Measurements from ENCODE around the gene MME.

Gene MME

GRCh38 chr3:155153242-155154186 lies 73.4 kb downstream of the MME start:
- DNase-seq, result no peak

- no peak for DNase-seq
Observed at GRCh38 chr3:155154255-155154654, 74.1 kb downstream of the MME start.

DNA sequence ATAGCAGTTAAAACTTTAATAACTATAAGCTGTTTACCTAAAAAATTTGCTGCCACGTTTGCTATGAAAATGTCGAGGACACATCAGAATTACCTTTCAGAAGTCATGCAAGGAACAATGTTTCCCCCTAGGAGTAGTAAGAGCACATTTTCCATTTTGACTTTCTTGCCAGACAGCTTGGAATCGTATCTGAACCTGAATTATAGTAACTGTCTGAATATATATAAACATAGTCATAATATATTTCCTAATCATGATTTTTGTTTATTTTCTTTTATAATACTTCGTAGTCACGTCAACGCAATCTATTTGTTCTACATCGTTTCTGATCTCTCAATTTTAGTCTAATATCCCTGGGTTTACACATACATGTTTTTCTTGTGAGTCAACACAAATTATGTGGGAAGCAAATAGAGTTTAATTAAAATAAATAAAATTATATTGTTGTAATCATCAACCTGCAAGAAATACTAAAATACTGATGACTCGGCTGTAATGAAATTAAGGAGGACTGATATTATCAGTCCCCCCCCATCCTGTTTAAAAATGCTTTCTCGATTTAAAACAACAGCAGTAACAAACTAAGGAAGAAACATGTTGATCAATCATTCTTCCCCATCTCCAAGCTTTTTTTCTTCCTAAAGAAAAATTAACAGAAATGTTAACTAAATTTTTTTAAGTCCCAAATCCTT lies 78.4 kb downstream of the MME start:
- no peak for DNase-seq

GRCh38 chr3:155159301-155159700 lies 79.2 kb downstream of the MME start:
- DNase-seq, result no peak

DNA sequence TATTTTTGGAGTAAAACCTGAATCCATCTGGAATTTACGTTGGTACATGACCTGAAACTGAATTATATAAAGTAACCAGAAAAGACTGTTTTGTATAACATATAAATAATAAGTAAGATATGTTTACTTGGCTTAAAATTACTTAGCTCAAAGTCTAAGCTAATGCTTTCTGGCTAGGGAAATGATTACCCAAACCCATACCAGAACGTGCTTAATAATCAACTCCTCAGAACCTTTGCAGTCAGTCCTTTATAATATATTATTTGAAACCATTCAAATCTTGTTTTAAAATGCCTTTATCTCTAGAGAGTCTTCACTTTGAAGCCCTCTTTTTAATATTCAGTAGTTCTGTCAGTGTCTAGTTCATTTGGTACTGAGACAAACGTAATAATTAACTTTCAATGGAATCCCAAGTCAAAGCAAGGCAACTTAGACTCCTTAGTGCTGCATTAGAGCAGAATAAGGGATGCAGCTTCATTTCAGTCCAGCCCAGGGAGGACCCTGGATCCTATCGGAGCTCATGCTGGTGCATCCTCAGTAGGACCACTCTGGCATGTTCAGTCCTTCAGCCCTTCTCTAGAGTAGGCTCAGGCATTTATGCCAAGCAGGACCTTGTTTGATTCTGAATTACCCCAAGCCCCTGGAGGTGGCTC lies 81.6 kb downstream of the MME start:
- DNase-seq, result no peak

GRCh38 chr3:155164306-155164705 lies 84.2 kb downstream of the MME start:
- no peak for DNase-seq

DNA sequence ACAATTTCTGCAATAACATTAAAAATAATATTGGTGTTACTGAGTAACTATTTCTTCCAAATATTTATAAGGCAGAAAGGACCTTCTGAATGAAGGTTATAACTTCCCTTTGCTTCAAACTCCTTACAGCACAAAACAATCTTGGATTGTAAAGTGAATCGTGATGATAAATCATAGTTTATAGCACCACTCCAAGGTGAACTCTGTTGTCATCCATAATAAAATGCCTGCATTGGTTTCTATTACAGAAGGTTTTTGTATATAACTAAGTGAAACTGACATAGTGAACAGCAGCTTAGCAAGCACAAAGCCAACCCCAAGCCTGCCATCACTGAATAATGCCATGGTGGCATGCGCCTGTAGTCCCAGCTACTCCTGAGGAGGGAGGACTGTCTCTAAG lies 86.3 kb downstream of the MME start:
- no peak for DNase-seq

DNA sequence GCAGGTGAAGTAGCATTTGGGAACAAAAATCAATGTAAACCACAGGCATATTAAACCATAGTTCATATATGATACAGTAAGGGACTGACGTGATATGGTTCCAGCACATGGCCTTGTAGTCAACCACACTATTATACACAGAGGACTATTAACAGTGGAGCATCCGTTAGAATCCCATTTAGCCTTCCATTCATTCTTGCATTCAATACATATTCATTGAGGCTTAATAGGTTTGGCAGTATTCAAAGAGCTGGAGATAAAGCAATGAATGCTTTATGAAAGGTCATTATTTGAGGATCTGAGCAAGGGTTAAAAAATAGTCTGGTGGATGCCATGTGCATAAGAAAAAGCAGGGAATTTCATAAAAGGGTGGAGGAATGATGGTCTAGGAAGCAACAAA lies 89.1 kb downstream of the MME start:
- DNase-seq, result no peak

DNA sequence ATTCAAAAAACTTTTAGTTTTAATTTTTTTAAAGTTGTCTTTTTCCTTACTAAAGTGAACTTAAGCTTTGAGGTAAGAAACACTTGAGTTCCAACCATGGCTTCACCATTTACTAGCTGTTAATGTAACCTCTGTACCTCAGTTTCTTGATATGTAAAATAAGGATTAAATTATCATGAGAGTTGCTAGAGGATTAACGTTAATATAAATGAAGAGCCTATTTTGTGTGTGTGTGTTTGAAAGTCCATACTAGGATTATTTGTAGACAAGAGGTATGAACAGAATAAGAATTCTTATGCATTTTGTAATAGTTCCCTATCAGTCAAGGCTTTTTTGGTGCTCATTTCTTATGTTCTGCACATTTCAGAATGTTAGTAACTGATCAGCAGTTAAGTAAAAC lies 93.7 kb downstream of the MME start:
- no peak for DNase-seq

DNA sequence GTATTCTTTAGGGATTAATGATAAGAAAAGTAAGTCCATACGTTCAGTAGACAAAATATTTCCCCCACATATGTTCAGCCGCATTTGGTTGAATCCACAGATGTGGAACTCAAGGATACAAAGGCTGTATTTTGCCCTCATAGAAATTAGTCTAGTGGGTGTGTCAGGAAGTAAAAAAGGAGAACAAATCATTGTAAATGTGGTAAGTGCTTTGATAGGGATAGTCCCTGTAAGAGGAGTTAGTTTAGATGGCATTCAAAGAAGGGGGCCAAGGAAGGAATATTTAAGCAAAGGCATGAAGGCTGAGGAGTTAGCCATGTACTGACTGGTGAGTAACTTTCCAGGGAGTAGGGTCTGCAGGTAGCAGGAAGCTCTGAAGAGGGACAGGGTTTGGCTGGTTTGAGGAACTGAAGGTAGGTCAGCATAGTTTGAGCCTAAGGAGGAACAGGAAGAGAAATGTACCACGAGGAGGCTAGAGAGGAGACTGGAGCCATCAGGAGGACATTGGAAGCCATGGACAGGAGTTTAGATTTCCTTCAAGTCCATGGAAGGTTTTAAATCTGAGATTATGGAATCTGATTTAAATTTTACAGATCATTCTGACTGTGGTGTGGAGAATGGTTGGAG lies 98.8 kb downstream of the MME start:
- DNase-seq, result no peak

DNA sequence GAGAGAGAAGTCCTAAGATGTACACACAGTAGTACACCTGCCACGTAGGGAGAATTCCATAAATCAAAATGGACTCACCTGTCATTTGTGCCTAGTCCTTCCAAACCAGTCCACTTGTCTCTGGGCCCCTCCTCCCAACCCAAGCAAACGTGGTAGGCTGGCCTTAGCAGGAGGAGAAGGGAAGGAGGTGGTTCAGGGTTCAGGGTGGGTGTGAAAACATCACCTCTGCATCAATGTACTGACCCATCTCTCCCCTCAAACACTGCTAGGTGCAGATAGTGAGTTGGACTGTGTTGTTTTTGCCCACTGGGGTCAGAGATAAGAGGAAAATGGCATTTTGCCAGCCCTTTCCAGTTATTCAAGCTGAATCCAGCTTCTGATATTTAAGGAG lies 99.3 kb downstream of the MME start:
- DNase-seq, result no peak

DNA sequence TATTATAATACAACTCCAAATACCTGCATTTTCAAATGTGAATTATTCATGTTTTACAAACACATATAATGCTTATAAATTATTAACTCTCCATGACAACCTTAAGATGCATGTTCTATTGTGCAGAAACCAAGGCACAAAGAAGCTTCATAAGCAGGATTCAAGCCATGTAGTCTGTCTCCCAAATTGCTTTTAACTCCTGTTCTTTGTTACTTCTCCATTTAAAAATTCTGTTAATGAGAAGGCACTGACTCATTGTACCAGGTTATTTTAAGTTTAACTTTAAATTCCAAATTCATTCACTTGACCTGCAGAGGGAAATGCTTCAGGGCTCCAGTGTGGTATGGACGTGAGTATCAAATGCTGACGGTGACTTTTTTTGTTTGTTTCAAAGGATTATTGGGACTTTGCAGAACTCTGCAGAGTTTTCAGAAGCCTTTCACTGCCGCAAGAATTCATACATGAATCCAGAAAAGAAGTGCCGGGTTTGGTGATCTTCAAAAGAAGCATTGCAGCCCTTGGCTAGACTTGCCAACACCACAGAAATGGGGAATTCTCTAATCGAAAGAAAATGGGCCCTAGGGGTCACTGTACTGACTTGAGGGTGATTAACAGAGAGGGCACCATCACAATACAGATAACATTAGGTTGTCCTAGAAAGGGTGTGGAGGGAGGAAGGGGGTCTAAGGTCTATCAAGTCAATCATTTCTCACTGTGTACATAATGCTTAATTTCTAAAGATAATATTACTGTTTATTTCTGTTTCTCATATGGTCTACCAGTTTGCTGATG lies 100.0 kb downstream of the MME start:
- no peak for DNase-seq

- DNase-seq, result no peak
Observed at GRCh38 chr3:155182467-155182866, 102.3 kb downstream of the MME start.

DNA sequence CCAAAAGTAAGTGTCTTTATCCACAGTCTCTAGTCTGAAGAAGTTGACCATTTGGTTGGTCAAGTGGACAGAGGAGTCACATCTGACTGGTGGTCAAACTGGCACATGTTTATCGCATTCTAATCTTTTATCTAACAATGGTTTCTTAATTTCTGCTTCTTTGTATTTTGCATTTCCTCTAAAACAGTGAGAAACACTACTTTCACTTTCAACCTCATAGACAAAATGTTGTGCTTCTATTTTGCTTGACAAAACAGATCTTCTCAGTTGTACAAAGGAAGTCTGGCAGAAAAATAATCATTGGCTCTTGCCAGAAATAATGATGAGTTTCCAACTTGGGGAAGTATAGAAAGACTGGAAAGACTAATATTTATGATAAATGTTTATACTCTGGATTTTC lies 103.9 kb downstream of the MME start:
- no peak for DNase-seq

DNA sequence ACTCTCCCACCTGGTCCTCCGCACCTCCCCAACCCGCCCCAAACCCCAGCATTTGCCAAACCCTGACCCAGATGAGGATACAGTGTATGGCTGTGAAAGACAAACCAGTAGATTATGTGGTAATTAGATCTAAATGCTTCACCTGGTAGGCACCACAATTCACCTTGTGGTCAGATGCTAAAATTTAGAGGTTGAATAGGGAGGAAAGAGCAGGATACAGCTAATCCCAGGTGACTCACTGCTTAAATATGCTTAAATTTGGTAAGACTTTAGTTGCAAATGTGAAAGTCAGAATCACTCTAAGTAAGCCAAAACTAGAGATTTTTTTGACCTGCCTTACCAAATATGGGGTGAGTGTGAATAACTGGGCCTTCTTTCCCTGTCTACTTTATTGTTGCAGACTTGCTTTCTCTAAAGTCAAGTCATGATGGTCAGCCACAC lies 105.5 kb downstream of the MME start:
- DNase-seq, result no peak

DNA sequence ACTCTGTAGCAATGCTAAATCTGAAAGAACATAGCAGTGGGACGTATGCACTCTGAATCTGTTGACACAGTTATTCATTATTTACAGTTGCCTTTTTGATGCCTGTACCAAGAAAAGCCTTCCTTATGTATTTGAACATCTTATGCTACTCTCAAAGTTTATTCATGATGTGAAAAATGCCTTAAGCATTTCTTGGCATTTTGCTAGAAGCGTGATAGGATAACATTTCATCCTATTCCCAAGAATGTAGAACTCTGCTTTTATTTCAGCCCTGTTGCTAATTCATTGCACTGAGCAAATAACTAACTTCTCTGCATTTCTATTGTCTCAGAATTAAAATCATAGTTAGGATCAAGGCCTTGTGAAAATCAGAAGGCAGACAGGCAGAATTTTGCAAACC lies 107.9 kb downstream of the MME start:
- no peak for DNase-seq

DNA sequence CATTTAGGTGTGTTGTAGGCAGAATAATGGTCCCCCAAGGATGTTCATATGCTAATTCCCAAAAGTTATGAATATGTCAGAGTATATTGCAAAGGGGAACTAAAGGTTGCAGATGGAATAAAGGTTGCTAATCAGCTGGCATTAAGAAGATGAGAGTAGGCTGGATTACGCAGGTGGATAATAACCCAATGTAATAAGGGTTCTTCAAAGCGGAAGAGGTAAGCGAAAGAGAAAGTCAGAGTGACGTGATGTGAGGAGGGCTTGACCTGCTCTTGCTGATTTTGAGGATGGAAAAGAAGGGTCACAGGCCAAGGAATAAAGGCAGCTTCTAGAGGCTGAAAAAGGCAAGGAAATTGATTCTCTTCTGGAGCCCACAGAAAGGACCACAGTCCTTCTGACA lies 109.4 kb downstream of the MME start:
- DNase-seq, result no peak

GRCh38 chr3:155190691-155191090 lies 110.6 kb downstream of the MME start:
- no peak for DNase-seq

GRCh38 chr3:155192957-155193746 lies 113.0 kb downstream of the MME start:
- no peak for DNase-seq

GRCh38 chr3:155193868-155194267 lies 113.7 kb downstream of the MME start:
- DNase-seq, result no peak
